SK-N-SH (cell line): Measurements from ENCODE around the gene ITSN1. TPM values are rescaled to one million over a fixed set of nuclear protein-coding genes. Genes with fewer than 3 reads are reported as not detected.
A peak's percentile ranks its signal among the peaks of the same experiment; 100 is the strongest.

Experiments
- CTCF ChIA-PET: fragments of 300-600, 350-600 bp; formaldehyde crosslinking; extraction: SDS; loops from one replicate; lab custom pipeline; 2021; lab: Yijun Ruan, JAX
- POLR2A ChIA-PET: fragments of 350-600 bp; sonication (Branson Sonifier 250); formaldehyde crosslinking; extraction: SDS; loops from one replicate; lab custom pipeline; 2020; ENCODE audit warnings: antibody characterized with exemption, inconsistent platforms; lab: Yijun Ruan, JAX
- DNase-seq: peaks from one replicate; pipeline ENCODE4 v3.0.0; 2012
- H2AFZ ChIP-seq: fragments of 200-600 bp; sonication (generic); 2 replicates; pipeline ENCODE4 v1.8.1; 2016; ENCODE audit warnings: antibody characterized with exemption, mild to moderate bottlenecking, low read depth
- H3F3A ChIP-seq: fragments of 200-600 bp; sonication (generic); replicated peaks from 2 replicates; pipeline ENCODE3; 2016; ENCODE audit warnings: antibody characterized with exemption, mild to moderate bottlenecking; ENCODE audit not compliant: insufficient read depth
- H3K27ac ChIP-seq, 2 experiments: fragments of 200-500 bp in 1 of 2; fragments of 200-600 bp in 1 of 2; sonication (Bioruptor generic) in 1 of 2; sonication (generic), shearing (Covaris generic) in 1 of 2; 2 replicates each; pipeline versions ENCODE4 v1.5.1 to v1.6.1; 2014 to 2016; ENCODE audit warnings: low read depth in 2 of 2, inconsistent platforms in 1 of 2, low read length in 1 of 2, mild to moderate bottlenecking in 1 of 2, mixed read lengths in 1 of 2
- H3K27me3 ChIP-seq: fragments of 200-600 bp; sonication (generic), shearing (Covaris generic); 2 replicates; pipeline ENCODE4 v1.6.1; 2016; ENCODE audit warnings: mixed run types; ENCODE audit not compliant: insufficient read depth
- H3K36me3 ChIP-seq, 2 experiments: fragments of 200-500 bp in 1 of 2; fragments of 200-600 bp in 1 of 2; sonication (Bioruptor generic) in 1 of 2; sonication (generic) in 1 of 2; replicated peaks in 1 of 2; 2 replicates each; pipeline versions ENCODE3 to v1.5.1; 2014 to 2016; ENCODE audit warnings: low read length in 1 of 2, mild to moderate bottlenecking in 1 of 2; ENCODE audit not compliant: insufficient read depth in 2 of 2, control insufficient read depth in 1 of 2
- H3K4me1 ChIP-seq, 2 experiments: fragments of 200-500 bp in 1 of 2; fragments of 200-600 bp in 1 of 2; sonication (Bioruptor generic) in 1 of 2; sonication (generic), shearing (Covaris generic) in 1 of 2; 2 replicates each; pipeline versions ENCODE4 v1.5.1 to v1.6.1; 2014 to 2016; ENCODE audit warnings: low read depth in 1 of 2, low read length in 1 of 2, mixed run types in 1 of 2; ENCODE audit not compliant: insufficient read depth in 2 of 2, control insufficient read depth in 1 of 2
- H3K4me2 ChIP-seq: fragments of 200-600 bp; sonication (generic), shearing (Covaris generic); 2 replicates; pipeline ENCODE4 v1.6.1; 2017; ENCODE audit warnings: mixed run types
- H3K4me3 ChIP-seq, 2 experiments: fragments of 200-500 bp in 1 of 2; fragments of 200-600 bp in 1 of 2; sonication (Bioruptor generic) in 1 of 2; sonication (generic), shearing (Covaris generic) in 1 of 2; 2 replicates each; pipeline versions ENCODE4 v1.5.1 to v1.8.1; 2014 to 2016; ENCODE audit warnings: low read depth in 2 of 2, inconsistent platforms in 1 of 2, low read length in 1 of 2, mild to moderate bottlenecking in 1 of 2, mixed read lengths in 1 of 2, moderate library complexity in 1 of 2
- H3K79me2 ChIP-seq: fragments of 200-600 bp; sonication (generic); 2 replicates; pipeline ENCODE4 v1.8.1; 2017; ENCODE audit warnings: mild to moderate bottlenecking; ENCODE audit not compliant: insufficient read depth
- H3K9ac ChIP-seq: fragments of 200-600 bp; sonication (generic); 2 replicates; pipeline ENCODE4 v1.6.1; 2017; ENCODE audit warnings: mixed run types
- H3K9me2 ChIP-seq: fragments of 200-600 bp; sonication (generic); 2 replicates; pipeline ENCODE4 v1.6.1; 2017; ENCODE audit warnings: mixed run types
- H3K9me3 ChIP-seq: fragments of 200-600 bp; sonication (generic); 2 replicates; pipeline ENCODE4 v1.6.1; 2017; ENCODE audit warnings: mixed run types, mild to moderate bottlenecking, moderate library complexity
- H4K20me1 ChIP-seq: fragments of 200-600 bp; sonication (generic); 2 replicates; pipeline ENCODE4 v1.6.1; 2017; ENCODE audit warnings: mild to moderate bottlenecking, mixed run types; ENCODE audit not compliant: insufficient read depth
- ELF1 ChIP-seq: IDR thresholded peaks from 2 replicates; pipeline ENCODE4 v1.4.0; 2012
- EP300 ChIP-seq, 2 experiments: IDR thresholded peaks; 2 replicates each; pipeline versions ENCODE4 v1.4.0 to v1.6.1; 2012; ENCODE audit warnings: borderline replicate concordance in 1 of 2, low read depth in 1 of 2, low read length in 1 of 2
- GABPA ChIP-seq: IDR thresholded peaks from 2 replicates; pipeline ENCODE4 v1.4.0; 2012; ENCODE audit warnings: low read depth, mild to moderate bottlenecking
- JUND ChIP-seq: IDR thresholded peaks from 2 replicates; pipeline ENCODE4 v1.4.0; 2012
- MEF2A ChIP-seq: IDR thresholded peaks from 2 replicates; pipeline ENCODE4 v1.4.0; 2012; ENCODE audit warnings: low read depth, borderline replicate concordance
- MXI1 ChIP-seq: IDR thresholded peaks from 2 replicates; pipeline ENCODE4 v1.6.1; 2012; ENCODE audit warnings: mild to moderate bottlenecking, low read depth, low read length, improper control_type of control experiment
- NRF1 ChIP-seq: IDR thresholded peaks from 2 replicates; pipeline ENCODE4 v1.6.1; 2012; ENCODE audit warnings: low read depth, mild to moderate bottlenecking, low read length
- POLR2AphosphoS5 ChIP-seq: IDR thresholded peaks from 2 replicates; pipeline ENCODE4 v1.6.1; 2012; ENCODE audit warnings: low read depth, low read length
- RAD21 ChIP-seq: IDR thresholded peaks from 2 replicates; pipeline ENCODE4 v1.6.1; 2012; ENCODE audit warnings: mild to moderate bottlenecking, low read length
- RCOR1 ChIP-seq: fragments of 150-350 bp; IDR thresholded peaks from 2 replicates; pipeline ENCODE4 v1.6.1; 2017; ENCODE audit warnings: antibody characterized with exemption, low read length
- SIN3A ChIP-seq: IDR thresholded peaks from 2 replicates; pipeline ENCODE4 v1.6.1; 2012; ENCODE audit warnings: low read depth, mild to moderate bottlenecking, low read length, moderate library complexity, borderline replicate concordance
- SMC3 ChIP-seq: IDR thresholded peaks from 2 replicates; pipeline ENCODE4 v1.6.1; 2012; ENCODE audit warnings: low read depth, low read length, improper control_type of control experiment
- TCF12 ChIP-seq: IDR thresholded peaks from 2 replicates; pipeline ENCODE4 v1.4.0; 2012
- TEAD4 ChIP-seq: IDR thresholded peaks from 2 replicates; pipeline ENCODE4 v1.4.0; 2012; ENCODE audit warnings: mild to moderate bottlenecking, borderline replicate concordance; ENCODE audit not compliant: insufficient read depth
- YY1 ChIP-seq: IDR thresholded peaks from 2 replicates; pipeline ENCODE4 v1.4.0; 2012; ENCODE audit warnings: low read depth, mild to moderate bottlenecking
- WGBS: methylation state at CpG from one replicate; pipeline ENCODE4 v1.1.6; 2017; ENCODE audit warnings: low lambda C conversion rate; 5-methylcytosine and 5-hydroxymethylcytosine counted together
- polyA plus RNA-seq, 3 experiments: library from polyadenylated mRNA; depleted of rRNA; stranded (reverse); fragments of >200 nt; gene quantifications; 2 replicates each; pipeline ENCODE4 v1.2.3, GENCODE V29; 2012
- TF ChIP-seq, protein P1 (sequence below): fragments of 200-600 bp; sonication (generic); IDR thresholded peaks from 2 replicates; pipeline ENCODE4 v1.6.1; 2017; ENCODE audit warnings: antibody characterized with exemption, mild to moderate bottlenecking, moderate library complexity
- TF ChIP-seq, protein P2 (sequence below): fragments of 150-350 bp; IDR thresholded peaks from 2 replicates; pipeline ENCODE4 v1.6.1; 2016; ENCODE audit warnings: mild to moderate bottlenecking, low read depth, low read length
- TF ChIP-seq, protein P3 (sequence below): IDR thresholded peaks from 2 replicates; pipeline ENCODE4 v1.4.0; 2012; ENCODE audit warnings: low read depth, borderline replicate concordance
- TF ChIP-seq, protein P4 (sequence below): IDR thresholded peaks from 2 replicates; pipeline ENCODE4 v1.6.1; 2012; ENCODE audit warnings: mild to moderate bottlenecking, low read depth, low read length, moderate library complexity

The ITSN1 gene
- polyA plus RNA-seq, 1 of the 3 experiments (the other 2 are of a cell fraction): 27.8 TPM

DNA sequence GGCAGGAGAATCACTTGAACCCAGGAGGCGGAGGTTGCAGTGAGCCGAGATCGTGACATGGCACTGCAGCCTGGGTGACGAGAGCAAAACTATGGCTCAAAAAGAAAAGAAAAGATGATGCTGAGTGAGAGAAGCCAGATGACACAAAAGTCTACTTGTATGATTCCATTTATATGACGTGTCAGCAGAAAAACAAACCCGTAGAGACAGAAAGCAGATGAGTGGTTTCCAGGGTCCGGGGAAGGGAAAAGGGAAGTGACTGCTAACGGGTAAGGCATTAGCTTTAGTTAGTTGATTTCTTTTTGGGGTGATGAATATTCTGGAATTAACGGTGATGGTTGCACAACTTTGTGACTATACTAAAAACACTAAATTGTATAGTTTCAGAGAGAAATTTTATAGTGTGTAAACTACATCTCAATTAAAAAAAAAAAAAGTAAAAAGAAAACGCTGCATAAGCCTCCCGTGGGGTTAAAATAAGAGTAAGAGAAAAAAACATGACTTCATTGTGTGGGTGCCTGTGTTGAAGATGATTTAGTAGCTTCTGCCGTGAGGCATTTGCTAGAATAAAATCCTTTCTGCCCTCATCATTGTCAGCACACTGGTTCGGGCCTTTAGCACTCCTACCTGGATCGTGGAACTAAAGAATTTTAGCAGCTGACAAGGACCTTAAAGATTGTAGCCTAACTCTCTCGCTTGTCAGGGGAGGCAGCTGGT, 298.0 kb downstream of the ITSN1 start:
- Histone ChIP-seq H3K4me1 (no peaks in the 10 kb centered on the region), H3K4me3 (no peak overlapping the region), H3K9ac (no peak overlapping the region), H3K27ac (peak overlapping the region in 1 of 2 experiments; percentile 42; a peak in 1 of 4 replicates), H2AFZ (no peak overlapping the region), H4K20me1 (no peaks in the 10 kb centered on the region), H3K36me3 (no peaks in the 10 kb centered on the region), H3F3A (no peaks in the 10 kb centered on the region), H3K9me2 (no peaks in the 10 kb centered on the region), H3K27me3 (no peaks in the 10 kb centered on the region), H3K9me3 (no peaks in the 10 kb centered on the region), H3K79me2 (no peaks in the 10 kb centered on the region), H3K4me2 (no peak overlapping the region)
- 89% methylated on average over 14 of the region's 15 CpGs for WGBS
- TF ChIP-seq MEF2A: no peak
- TF ChIP-seq, protein P1, sequence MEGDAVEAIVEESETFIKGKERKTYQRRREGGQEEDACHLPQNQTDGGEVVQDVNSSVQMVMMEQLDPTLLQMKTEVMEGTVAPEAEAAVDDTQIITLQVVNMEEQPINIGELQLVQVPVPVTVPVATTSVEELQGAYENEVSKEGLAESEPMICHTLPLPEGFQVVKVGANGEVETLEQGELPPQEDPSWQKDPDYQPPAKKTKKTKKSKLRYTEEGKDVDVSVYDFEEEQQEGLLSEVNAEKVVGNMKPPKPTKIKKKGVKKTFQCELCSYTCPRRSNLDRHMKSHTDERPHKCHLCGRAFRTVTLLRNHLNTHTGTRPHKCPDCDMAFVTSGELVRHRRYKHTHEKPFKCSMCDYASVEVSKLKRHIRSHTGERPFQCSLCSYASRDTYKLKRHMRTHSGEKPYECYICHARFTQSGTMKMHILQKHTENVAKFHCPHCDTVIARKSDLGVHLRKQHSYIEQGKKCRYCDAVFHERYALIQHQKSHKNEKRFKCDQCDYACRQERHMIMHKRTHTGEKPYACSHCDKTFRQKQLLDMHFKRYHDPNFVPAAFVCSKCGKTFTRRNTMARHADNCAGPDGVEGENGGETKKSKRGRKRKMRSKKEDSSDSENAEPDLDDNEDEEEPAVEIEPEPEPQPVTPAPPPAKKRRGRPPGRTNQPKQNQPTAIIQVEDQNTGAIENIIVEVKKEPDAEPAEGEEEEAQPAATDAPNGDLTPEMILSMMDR: no peak
- TF ChIP-seq MXI1: no peak
- no peak for TF ChIP-seq GABPA
- TF ChIP-seq ELF1: no peak
- TF ChIP-seq NRF1: no peak
- TF ChIP-seq, protein P2, sequence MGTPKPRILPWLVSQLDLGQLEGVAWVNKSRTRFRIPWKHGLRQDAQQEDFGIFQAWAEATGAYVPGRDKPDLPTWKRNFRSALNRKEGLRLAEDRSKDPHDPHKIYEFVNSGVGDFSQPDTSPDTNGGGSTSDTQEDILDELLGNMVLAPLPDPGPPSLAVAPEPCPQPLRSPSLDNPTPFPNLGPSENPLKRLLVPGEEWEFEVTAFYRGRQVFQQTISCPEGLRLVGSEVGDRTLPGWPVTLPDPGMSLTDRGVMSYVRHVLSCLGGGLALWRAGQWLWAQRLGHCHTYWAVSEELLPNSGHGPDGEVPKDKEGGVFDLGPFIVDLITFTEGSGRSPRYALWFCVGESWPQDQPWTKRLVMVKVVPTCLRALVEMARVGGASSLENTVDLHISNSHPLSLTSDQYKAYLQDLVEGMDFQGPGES: no peak
- TF ChIP-seq EP300 (IDR thresholded peaks at IDR 0.05; ENCODE audit: borderline replicate concordance in 1 of 2, low read depth in 1 of 2, low read length in 1 of 2): no peak
- no peak for TF ChIP-seq YY1
- no peak for TF ChIP-seq TEAD4
- TF ChIP-seq SMC3: no peak
- no peak for TF ChIP-seq TCF12
- no peak for TF ChIP-seq JUND
- TF ChIP-seq, protein P3, sequence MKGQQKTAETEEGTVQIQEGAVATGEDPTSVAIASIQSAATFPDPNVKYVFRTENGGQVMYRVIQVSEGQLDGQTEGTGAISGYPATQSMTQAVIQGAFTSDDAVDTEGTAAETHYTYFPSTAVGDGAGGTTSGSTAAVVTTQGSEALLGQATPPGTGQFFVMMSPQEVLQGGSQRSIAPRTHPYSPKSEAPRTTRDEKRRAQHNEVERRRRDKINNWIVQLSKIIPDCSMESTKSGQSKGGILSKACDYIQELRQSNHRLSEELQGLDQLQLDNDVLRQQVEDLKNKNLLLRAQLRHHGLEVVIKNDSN: no peak
- ChIA-PET CTCF (interaction anchor here (6.8 kb wide), 1 partner anchor 16 kb away, joined by 54 read pairs; no protein-coding TSS in a partner anchor), POLR2A (no interaction called here)
- no peak for DNase-seq

DNA sequence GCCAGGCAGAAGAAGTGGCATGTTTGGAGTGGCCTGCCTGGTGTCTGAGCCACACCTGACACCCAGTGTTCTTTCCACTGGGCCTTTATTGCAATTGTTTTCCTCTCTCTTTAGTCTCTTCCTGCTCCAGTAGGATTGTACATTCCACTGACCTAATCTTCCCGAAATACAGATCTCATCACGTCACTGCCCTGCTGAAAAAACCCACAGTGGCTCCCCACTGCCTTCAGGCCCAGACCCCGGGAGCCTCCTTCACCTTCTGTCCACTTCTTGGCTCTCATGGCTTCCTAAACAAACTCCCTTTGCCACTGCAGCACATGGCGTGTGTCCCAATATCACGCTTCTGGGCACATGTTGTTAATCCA, 298.6 kb downstream of the ITSN1 start:
- DNase-seq: no peak

More for the DNA sequence above, 298.6 kb downstream of the ITSN1 start:
- WGBS: 87% methylated on average over 5 of the region's 5 CpGs
- Histone ChIP-seq H4K20me1 (no peaks in the 10 kb centered on the region), H2AFZ (no peak overlapping the region), H3K9me2 (no peaks in the 10 kb centered on the region), H3K79me2 (no peaks in the 10 kb centered on the region), H3F3A (no peaks in the 10 kb centered on the region)
- no peak for TF ChIP-seq RAD21
- TF ChIP-seq, protein P3: no peak
- no peak for TF ChIP-seq POLR2AphosphoS5
- no peak for TF ChIP-seq SIN3A
- no peak for TF ChIP-seq GABPA
- no peak for TF ChIP-seq RCOR1
- TF ChIP-seq, protein P4, sequence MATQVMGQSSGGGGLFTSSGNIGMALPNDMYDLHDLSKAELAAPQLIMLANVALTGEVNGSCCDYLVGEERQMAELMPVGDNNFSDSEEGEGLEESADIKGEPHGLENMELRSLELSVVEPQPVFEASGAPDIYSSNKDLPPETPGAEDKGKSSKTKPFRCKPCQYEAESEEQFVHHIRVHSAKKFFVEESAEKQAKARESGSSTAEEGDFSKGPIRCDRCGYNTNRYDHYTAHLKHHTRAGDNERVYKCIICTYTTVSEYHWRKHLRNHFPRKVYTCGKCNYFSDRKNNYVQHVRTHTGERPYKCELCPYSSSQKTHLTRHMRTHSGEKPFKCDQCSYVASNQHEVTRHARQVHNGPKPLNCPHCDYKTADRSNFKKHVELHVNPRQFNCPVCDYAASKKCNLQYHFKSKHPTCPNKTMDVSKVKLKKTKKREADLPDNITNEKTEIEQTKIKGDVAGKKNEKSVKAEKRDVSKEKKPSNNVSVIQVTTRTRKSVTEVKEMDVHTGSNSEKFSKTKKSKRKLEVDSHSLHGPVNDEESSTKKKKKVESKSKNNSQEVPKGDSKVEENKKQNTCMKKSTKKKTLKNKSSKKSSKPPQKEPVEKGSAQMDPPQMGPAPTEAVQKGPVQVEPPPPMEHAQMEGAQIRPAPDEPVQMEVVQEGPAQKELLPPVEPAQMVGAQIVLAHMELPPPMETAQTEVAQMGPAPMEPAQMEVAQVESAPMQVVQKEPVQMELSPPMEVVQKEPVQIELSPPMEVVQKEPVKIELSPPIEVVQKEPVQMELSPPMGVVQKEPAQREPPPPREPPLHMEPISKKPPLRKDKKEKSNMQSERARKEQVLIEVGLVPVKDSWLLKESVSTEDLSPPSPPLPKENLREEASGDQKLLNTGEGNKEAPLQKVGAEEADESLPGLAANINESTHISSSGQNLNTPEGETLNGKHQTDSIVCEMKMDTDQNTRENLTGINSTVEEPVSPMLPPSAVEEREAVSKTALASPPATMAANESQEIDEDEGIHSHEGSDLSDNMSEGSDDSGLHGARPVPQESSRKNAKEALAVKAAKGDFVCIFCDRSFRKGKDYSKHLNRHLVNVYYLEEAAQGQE: no peak
- no peak for TF ChIP-seq NRF1
- no peak for TF ChIP-seq MXI1
- TF ChIP-seq, all 33 proteins: peak for 0
- Histone ChIP-seq H3K9ac (no peak overlapping the region), H3K36me3 (no peaks in the 10 kb centered on the region), H3K27me3 (no peaks in the 10 kb centered on the region), H3K9me3 (no peaks in the 10 kb centered on the region), H3K27ac (peak overlapping the region in 1 of 2 experiments; percentile 42; a peak in 1 of 4 replicates), H3K4me2 (no peak overlapping the region), H3K4me1 (no peaks in the 10 kb centered on the region), H3K4me3 (no peak overlapping the region)
- POLR2A ChIA-PET: no interaction called here
- CTCF ChIA-PET: interaction anchor here (6.8 kb wide), 1 partner anchor 17 kb away, joined by 54 read pairs; no protein-coding TSS in a partner anchor
